Heart left ventricle (tissue), 13 donors: ENCODE data around the gene UBL4A.

ENCODE experiments used
- POLR2A ChIP-seq, 2 donors: fragments of 450-650 bp; IDR thresholded peaks; one replicate each; pipeline ENCODE4 v1.6.1; 2017; ENCODE audit warnings: antibody characterized with exemption in 2 of 2, mild to moderate bottlenecking in 2 of 2, moderate library complexity in 2 of 2
- TF ChIP-seq, protein P1 (sequence below), 12 donors: fragments of 200-600 bp; sonication (generic) in 4 of 12; IDR thresholded peaks; one replicate each; pipeline versions ENCODE4 v1.5.0 to v1.8.0; 2018 to 2022; ENCODE audit warnings: antibody characterized with exemption in 12 of 12, mild to moderate bottlenecking in 5 of 12
- donor health status: ischemic (EF 13 %, LVEDD 7.1; RV severe dilation, severe dysfunction).
- donor health status: DM: no; HTN: yes; CAD: no.
- donor health status: DM: no; HTN: no; CAD: no.
- donor health status: ischemic (EF 25% LVEDD 6.9; RV normal size, moderate dysfunction).
- donor health status: ischemic (EF 25% LVEDD 5.7; RV mildly dilated, moderate dysfunction).
- donor health status: ischemic (EF 35%, LVEDD 5.7; RV mildly dilated, moderate dysfunction).
- donor health status: nonischemic (EF 11% LVEDD 7.7; RV severe dilation, severe dysfunction).
- donor health status: DM: yes; HTN: yes; CAD: no.
- donor health status: PGD.
- donor health status: ischemic (EF 29% LVEDD 5.4; RV normal size, mild dysfunction).
- donor health status: nonischemic (EF 23%, LVEDD 6.1; RV moderate dilation, normal function).

DNA sequence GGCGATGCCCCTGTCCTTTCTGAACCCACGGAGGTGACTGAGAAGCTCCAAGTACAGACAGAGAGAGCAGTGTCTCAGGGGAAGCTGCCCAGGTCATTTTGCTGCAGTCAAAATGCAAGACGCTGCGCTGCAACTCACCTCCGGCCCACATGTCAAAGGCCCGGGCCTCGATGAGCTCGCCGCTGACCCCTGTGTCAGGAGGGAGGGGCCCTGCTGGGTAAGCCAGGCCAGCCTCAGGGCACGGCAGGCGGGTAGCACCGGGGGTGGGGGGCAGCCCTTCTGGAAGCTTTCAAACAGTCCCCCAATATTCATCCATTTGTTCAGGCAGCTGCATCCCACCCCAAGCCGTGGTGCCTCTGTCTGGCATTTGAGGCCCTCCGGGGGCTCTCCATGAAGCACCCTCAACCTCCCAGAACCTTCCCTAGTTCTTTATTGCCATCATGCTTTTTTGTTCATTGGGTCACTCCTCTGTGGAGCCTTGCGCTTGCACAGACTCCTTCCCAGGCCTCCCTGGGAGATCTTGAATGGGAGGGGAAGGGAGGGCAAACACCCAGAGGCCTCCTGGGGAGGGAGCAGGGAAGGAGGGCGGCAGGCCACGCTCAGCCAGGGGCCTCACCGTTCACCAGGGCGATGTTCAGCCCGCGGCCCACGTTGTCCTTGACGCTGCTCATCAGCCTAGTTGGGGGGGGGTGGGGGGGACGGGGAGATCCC lies 21.4 kb upstream of the UBL4A start:
- TF ChIP-seq, protein P1, sequence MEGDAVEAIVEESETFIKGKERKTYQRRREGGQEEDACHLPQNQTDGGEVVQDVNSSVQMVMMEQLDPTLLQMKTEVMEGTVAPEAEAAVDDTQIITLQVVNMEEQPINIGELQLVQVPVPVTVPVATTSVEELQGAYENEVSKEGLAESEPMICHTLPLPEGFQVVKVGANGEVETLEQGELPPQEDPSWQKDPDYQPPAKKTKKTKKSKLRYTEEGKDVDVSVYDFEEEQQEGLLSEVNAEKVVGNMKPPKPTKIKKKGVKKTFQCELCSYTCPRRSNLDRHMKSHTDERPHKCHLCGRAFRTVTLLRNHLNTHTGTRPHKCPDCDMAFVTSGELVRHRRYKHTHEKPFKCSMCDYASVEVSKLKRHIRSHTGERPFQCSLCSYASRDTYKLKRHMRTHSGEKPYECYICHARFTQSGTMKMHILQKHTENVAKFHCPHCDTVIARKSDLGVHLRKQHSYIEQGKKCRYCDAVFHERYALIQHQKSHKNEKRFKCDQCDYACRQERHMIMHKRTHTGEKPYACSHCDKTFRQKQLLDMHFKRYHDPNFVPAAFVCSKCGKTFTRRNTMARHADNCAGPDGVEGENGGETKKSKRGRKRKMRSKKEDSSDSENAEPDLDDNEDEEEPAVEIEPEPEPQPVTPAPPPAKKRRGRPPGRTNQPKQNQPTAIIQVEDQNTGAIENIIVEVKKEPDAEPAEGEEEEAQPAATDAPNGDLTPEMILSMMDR (IDR thresholded peaks at IDR 0.05), result no peak
- no peak for TF ChIP-seq POLR2A (IDR thresholded peaks at IDR 0.05)
